SK-N-DZ (cell line): ENCODE results near the gene RGS12.
A peak's percentile ranks its signal among the peaks of the same experiment; 100 is the strongest.

Experiments
- DNase-seq: peaks from one replicate; pipeline ENCODE4 v3.0.0-alpha.2; 2015; ENCODE audit warnings: low spot score

RGS12 gene

GRCh38 chr4:3269991-3270611, 22.7 kb upstream of the RGS12 start:
- no peak for DNase-seq

GRCh38 chr4:3271131-3271530, 21.7 kb upstream of the RGS12 start:
- no peak for DNase-seq

DNA sequence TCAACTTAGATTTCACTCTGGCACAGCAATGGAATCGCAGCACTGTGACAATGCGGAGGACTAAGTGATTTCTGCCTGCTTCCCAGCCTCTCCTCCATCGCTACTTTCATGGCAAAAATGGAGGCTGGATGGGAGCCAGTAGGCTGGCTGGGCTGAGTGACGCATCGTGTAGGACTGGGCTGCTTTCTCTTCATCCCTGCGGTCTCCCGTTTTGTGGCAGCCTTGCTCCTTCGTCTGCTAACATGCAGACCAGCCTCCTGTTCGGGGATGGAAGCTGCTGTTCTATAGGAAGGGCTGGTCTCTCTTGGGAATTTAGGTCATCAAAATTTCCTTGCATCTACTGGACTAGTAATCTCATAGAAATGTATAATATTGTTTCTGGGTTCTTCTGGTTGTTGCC, 15.8 kb upstream of the RGS12 start:
- DNase-seq = no peak

DNA sequence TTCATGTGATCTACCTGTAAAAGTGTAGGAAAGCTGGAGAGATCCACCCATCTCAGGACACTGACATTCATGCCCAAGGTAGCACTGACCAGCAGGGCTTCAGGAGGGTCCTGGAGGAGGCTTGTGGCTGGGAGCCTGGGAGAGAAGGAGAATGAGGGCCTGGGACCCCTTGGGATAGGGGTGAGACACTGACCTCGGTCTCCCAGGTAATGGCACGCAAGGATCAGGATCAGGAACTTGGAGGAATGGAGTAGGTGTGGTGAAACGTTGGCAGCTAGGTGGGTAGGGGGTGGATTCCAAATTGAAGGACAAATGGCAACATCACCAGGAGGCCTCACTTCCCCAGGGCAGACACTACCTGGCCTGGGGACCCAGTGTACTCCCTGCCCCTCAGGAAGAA, 12.4 kb upstream of the RGS12 start:
- no peak for DNase-seq

GRCh38 chr4:3283483-3283882, 9.3 kb upstream of the RGS12 start:
- no peak for DNase-seq

GRCh38 chr4:3283916-3284315, 8.9 kb upstream of the RGS12 start:
- no peak for DNase-seq

- no peak for DNase-seq
These were observed 7.9 kb upstream of the RGS12 start for GRCh38 chr4:3284734-3285557.

DNA sequence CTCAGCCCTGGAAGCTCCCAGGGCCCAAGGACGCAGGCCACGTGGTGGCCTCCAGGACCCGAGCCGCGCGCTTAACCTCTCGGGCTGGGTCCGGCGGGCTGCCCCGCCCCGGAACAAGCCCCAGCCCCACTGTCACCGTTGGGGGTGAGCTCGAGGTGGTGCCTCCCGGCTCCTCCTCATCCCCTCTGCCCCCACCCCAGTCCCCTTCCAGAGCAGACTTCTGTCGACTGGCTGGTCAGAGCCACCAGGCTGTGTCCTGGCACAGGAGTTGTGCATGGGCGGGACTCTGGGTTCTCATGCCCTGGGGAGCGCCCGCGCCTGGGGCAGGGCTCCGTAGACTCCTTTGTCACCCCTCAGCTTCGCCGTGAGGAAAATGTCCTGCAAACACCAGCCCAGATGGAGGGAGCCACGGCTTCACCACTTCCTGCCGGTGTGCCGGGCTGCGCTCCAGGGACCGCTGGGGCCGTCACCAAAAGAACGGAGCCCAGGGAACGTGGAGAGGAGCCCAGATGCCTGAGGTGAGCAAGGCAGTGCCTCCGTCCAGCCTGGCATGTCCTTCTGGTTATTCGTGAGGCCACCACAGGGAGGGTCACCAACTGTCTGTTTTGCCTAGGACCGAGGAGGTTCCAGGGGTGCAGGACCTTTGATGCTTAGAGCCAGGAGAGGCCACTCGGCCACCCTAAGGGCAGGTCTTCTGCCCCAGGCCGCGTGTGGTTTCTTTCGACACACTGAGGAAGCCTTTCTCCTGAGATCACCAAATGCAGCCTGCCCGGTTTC, 7.1 kb upstream of the RGS12 start:
- no peak for DNase-seq

- DNase-seq = no peak
These were observed 6.3 kb upstream of the RGS12 start for GRCh38 chr4:3286335-3287175.

- DNase-seq = no peak
These were observed 5.4 kb upstream of the RGS12 start for GRCh38 chr4:3287271-3287971.

DNA sequence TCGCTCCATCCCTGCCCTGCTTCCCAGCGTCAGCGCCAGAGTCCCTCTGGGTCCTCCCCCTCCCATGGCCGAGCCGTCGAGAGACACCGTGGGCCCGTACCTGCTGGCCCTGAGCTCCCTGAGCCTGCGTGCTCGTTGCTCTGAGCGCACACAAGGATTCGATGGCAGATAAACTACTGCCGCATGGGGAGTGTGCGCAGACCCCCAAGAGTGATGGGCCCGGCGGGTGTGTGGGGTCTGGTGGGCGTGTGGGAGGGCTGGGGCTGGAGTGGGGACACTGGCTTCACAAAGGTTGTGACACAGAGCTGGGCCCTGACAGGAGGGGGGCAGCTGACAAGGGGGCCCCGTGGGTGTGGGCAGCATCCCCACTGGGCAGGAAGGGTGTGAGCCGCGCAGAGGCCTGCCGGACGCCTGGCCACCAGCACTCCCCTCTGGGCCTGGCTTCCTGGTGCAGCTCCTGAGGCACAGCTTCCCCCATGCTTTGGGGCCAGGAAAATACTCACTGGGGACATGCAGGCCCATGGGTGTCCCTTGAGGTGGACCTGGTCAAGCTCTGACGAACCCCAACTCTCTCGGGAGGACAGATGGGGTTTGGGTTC, 4.8 kb upstream of the RGS12 start:
- no peak for DNase-seq

GRCh38 chr4:3288571-3289094, 4.2 kb upstream of the RGS12 start:
- DNase-seq = no peak

DNA sequence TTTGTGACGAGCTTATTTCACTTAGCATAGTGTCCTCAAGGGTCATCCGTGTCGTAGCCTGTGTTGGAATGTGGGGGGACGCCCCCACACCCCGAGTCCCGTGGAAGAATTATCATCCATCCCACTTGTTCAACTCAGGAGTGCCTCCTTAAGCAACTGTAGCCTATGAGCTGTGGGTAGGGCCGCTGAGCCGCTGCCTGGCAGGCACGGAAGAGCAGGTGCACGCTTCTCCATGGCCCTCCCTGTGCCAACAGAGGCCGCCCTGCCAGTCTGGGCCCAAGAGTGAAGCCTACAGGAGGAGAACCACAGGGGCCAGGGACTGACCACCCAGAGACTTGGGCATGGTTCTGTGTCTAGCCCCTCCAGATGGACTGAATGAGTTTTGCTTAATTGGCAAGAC, 2.3 kb upstream of the RGS12 start:
- DNase-seq = no peak

GRCh38 chr4:3290889-3291321, 1.9 kb upstream of the RGS12 start:
- no peak for DNase-seq

- no peak for DNase-seq
These were observed 1.3 kb upstream of the RGS12 start for GRCh38 chr4:3291411-3291968.

DNA sequence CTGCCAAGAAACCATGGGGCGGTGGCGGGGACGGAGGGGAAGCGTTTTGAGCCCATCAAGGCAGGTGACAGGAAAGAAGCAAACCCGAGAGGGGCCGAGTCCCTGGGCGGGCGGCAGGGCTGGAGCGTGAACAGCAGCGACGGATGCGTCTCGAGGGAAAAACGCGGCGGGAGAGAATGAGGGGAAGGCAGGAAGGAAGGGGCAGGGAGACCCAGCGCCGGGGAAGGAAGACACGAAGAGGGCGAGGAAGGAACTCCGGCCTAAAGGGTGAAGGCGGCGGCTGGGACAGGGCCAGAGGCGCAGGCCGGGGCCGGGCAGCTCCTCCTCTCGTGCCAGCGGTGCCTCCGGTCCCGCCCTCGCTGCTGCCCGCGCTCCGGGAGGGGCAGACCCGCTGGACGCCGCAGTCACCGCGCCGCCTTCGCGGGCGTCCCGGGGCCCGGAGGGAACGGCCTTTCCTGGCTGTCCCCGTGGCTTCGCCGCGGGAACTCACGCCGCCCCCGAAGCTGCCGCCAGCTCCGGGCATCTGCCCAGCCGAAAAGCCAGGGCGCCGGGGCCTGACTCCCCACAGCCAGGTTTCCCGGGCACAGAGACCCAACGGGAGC, 751 bp upstream of the RGS12 start:
- DNase-seq = peak; percentile 36

DNA sequence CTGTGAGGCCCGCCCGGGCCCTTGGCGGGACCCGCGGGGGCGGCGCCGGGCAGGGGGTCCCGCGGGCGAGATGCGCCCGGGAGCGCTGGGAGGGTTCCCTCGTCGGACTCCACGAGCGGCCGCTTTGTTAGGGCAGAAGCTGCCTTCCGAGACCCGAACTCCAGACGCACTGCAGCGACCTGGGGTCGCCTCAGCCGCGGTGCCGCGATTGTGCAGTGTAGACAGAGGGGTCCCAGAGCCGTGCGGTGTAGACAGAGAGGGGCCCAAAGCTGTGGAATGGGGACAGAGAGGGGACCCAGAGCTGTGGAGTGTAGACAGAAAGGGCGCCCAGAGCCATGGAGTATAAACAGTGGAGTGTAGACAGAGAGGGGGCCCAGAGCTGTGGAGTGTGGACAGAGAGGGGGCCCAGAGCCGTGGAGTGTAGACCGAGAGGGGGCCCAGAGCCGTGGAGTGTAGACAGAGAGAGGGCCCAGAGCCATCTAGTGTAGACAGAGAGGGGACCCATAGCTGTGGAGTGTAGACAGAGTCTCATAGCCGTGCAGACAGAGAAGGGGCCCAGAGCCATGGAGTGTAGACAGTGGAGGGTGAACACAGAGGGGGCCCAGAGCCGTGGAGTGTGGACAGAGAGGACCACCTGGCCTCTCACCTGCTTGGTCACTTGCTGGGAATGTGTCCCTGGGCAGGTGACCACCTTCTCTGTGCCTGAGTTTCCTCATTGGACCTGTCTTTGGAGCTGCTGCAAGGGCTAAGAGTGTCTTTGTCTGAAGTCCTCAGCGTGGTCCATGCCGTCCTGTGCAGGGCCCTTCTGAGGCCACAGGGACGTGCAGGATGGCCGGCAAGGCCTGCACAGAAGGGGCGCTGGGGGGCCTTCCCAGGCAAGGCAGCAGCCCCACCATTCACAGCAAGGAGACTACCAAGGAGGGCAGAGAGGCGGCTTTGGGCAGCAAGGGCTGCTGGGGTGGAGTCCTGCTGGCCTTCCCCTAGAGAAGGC, 875 bp downstream of the RGS12 start:
- DNase-seq = peak; percentile 27
